Loucy (cell line): ENCODE results near the gene ALAS1.

Source experiments
- H2AFZ ChIP-seq: fragments of 200-600 bp; sonication (generic); 2 replicates; pipeline ENCODE4 v1.6.0; 2016; ENCODE audit warnings: antibody characterized with exemption, mild to moderate bottlenecking, low read length, moderate library complexity
- H3F3A ChIP-seq: fragments of 200-600 bp; 2 replicates; pipeline ENCODE4 v1.6.0; 2016; ENCODE audit warnings: antibody characterized with exemption, low read depth, mild to moderate bottlenecking
- H3K27me3 ChIP-seq: fragments of 200-600 bp; sonication (generic); 2 replicates; pipeline ENCODE4 v1.6.1; 2014; ENCODE audit warnings: low read length, mild to moderate bottlenecking; ENCODE audit not compliant: insufficient read depth, poor library complexity, severe bottlenecking
- H3K36me3 ChIP-seq: fragments of 200-600 bp; sonication (generic); 2 replicates; pipeline ENCODE4 v1.6.1; 2016; ENCODE audit warnings: low read length; ENCODE audit not compliant: insufficient read depth
- H3K4me1 ChIP-seq: fragments of 200-600 bp; sonication (generic); 2 replicates; pipeline ENCODE4 v1.5.1; 2014; ENCODE audit warnings: low read length, mild to moderate bottlenecking; ENCODE audit not compliant: insufficient read depth, poor library complexity, severe bottlenecking
- H3K4me2 ChIP-seq: fragments of 200-600 bp; sonication (generic); 2 replicates; pipeline ENCODE4 v1.6.0; 2014; ENCODE audit warnings: antibody characterized with exemption, low read length, low read depth, mild to moderate bottlenecking; ENCODE audit not compliant: poor library complexity, severe bottlenecking
- H3K4me3 ChIP-seq: fragments of 200-600 bp; sonication (generic); 2 replicates; pipeline ENCODE4 v1.5.1; 2014; ENCODE audit warnings: low read length, mild to moderate bottlenecking, mixed read lengths; ENCODE audit not compliant: poor library complexity, severe bottlenecking
- H3K79me2 ChIP-seq: fragments of 200-600 bp; sonication (generic); 2 replicates; pipeline ENCODE4 v1.6.1; 2014; ENCODE audit warnings: low read length; ENCODE audit not compliant: insufficient read depth
- H3K9ac ChIP-seq: fragments of 200-600 bp; sonication (generic); 2 replicates; pipeline ENCODE4 v1.6.0; 2014; ENCODE audit warnings: mild to moderate bottlenecking, low read depth, low read length, moderate library complexity; ENCODE audit not compliant: poor library complexity, severe bottlenecking
- H3K9me2 ChIP-seq: fragments of 200-600 bp; sonication (generic); replicated peaks from 2 replicates; pipeline ENCODE4 v1.6.1; 2016; ENCODE audit warnings: low read depth, low read length, mixed read lengths
- H3K9me3 ChIP-seq: fragments of 200-600 bp; sonication (generic); 2 replicates; pipeline ENCODE4 v1.6.1; 2014; ENCODE audit warnings: mild to moderate bottlenecking, antibody characterized with exemption, low read length, low read depth; ENCODE audit not compliant: insufficient read depth
- H4K20me1 ChIP-seq: fragments of 200-600 bp; sonication (generic); 2 replicates; pipeline ENCODE4 v1.6.0; 2014; ENCODE audit warnings: antibody characterized with exemption, low read length, mild to moderate bottlenecking; ENCODE audit not compliant: insufficient read depth, poor library complexity, severe bottlenecking
- EZH2phosphoT487 ChIP-seq: fragments of 200-600 bp; IDR thresholded peaks from 2 replicates; pipeline ENCODE4 v1.6.1; 2018; ENCODE audit warnings: antibody characterized with exemption, mild to moderate bottlenecking, moderate library complexity, borderline replicate concordance
- TF ChIP-seq, protein P1 (sequence below): fragments of 200-600 bp; sonication (generic); conservative IDR thresholded peaks from 2 replicates; pipeline ENCODE4 v1.5.1; 2014; ENCODE audit warnings: mild to moderate bottlenecking, antibody characterized with exemption, low read length

The ALAS1 gene

GRCh38 chr3:52230461-52230860, 32.5 kb downstream of the ALAS1 start:
- H4K20me1 ChIP-seq: peaks cover 15% of the 10 kb centered on the region
- H3K9ac ChIP-seq: no peak overlapping the region
- H3K9me2 ChIP-seq: no peaks in the 10 kb centered on the region
- H3K4me3 ChIP-seq: no peak overlapping the region
- peaks cover 29% of the 10 kb centered on the region; the same call in 1 of the 2 replicates for H3K36me3 ChIP-seq
- TF ChIP-seq EZH2phosphoT487: no peak
- TF ChIP-seq, protein P1, sequence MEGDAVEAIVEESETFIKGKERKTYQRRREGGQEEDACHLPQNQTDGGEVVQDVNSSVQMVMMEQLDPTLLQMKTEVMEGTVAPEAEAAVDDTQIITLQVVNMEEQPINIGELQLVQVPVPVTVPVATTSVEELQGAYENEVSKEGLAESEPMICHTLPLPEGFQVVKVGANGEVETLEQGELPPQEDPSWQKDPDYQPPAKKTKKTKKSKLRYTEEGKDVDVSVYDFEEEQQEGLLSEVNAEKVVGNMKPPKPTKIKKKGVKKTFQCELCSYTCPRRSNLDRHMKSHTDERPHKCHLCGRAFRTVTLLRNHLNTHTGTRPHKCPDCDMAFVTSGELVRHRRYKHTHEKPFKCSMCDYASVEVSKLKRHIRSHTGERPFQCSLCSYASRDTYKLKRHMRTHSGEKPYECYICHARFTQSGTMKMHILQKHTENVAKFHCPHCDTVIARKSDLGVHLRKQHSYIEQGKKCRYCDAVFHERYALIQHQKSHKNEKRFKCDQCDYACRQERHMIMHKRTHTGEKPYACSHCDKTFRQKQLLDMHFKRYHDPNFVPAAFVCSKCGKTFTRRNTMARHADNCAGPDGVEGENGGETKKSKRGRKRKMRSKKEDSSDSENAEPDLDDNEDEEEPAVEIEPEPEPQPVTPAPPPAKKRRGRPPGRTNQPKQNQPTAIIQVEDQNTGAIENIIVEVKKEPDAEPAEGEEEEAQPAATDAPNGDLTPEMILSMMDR: no peak
- H2AFZ ChIP-seq: no peak overlapping the region
- H3K4me1 ChIP-seq: no peaks in the 10 kb centered on the region
- peaks cover 13% of the 10 kb centered on the region; the same call in 1 of the 2 replicates for H3K79me2 ChIP-seq
- no peaks in the 10 kb centered on the region for H3K27me3 ChIP-seq
- no peak overlapping the region for H3K4me2 ChIP-seq
- H3K9me3 ChIP-seq: no peaks in the 10 kb centered on the region
- H3F3A ChIP-seq: no peaks in the 10 kb centered on the region

- Histone ChIP-seq H3K36me3 (peaks cover 29% of the 10 kb centered on the region; the same call in 1 of the 2 replicates), H3K79me2 (peaks cover 16% of the 10 kb centered on the region; the same call in 1 of the 2 replicates), H4K20me1 (peaks cover 15% of the 10 kb centered on the region), H3K4me1 (peaks cover 3% of the 10 kb centered on the region), H3K4me2 (no peak overlapping the region), H3K9me3 (no peaks in the 10 kb centered on the region), H3K9me2 (no peaks in the 10 kb centered on the region), H3K27me3 (no peaks in the 10 kb centered on the region), H3K4me3 (no peak overlapping the region), H3K9ac (no peak overlapping the region), H2AFZ (no peak overlapping the region), H3F3A (no peaks in the 10 kb centered on the region)
- TF ChIP-seq, protein P1: no peak
- TF ChIP-seq EZH2phosphoT487: no peak
Observed at GRCh38 chr3:52230889-52231499, 33.0 kb downstream of the ALAS1 start.

DNA sequence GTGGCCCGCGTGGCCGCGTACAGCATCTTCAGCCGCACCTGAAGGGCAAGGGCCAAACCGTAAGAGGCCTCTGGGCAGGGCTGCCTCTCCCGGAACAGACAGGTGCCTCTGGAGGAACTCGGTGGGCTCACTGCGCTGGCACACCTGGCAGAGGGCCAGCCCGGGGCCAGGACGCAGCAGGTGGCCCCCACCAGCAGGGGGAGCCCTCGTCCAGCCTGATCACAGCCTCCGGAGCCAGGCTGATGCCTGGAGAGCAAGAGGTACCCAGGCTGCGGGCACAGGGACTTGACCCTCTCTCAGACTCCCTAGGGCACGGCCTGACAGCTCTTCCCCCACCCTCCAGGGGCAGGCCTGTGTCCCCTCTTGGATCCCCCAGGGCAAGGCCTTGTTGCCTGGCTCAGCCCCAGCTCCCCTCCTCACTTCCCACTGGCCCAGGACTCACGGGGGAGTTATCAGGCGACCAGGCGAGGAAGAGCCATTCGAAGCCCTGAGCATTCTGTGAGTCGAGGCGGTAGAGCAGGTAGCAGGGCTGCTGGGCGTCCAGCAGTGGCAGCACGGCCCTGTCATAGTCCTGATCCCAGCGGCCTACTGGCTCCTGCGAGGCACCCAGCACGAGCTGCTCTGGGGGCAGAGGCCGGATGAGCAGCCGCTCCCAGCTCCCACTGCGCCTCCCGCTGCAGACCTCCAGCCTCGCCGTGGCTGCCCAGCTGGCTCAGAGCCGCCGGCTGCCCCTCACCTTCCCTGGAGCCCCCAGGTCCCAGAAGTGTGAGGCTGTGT, 33.7 kb downstream of the ALAS1 start:
- H4K20me1 ChIP-seq: peaks cover 15% of the 10 kb centered on the region
- peaks cover 3% of the 10 kb centered on the region for H3K4me1 ChIP-seq
- TF ChIP-seq EZH2phosphoT487: no peak
- TF ChIP-seq, protein P1: peak; percentile 82
- H3K79me2 ChIP-seq: peaks cover 22% of the 10 kb centered on the region
- no peaks in the 10 kb centered on the region for H3K9me3 ChIP-seq
- H3K4me3 ChIP-seq: no peak overlapping the region
- no peak overlapping the region for H3K9ac ChIP-seq
- H3K36me3 ChIP-seq: peaks cover 29% of the 10 kb centered on the region; the same call in 1 of the 2 replicates
- no peak overlapping the region for H2AFZ ChIP-seq
- no peaks in the 10 kb centered on the region for H3K9me2 ChIP-seq
- no peak overlapping the region for H3K4me2 ChIP-seq
- H3F3A ChIP-seq: no peaks in the 10 kb centered on the region
- H3K27me3 ChIP-seq: no peaks in the 10 kb centered on the region
